PC-3 (cell line): Measurements from ENCODE around the gene RPL39.

Experiments used
- EZH2 ChIP-seq: fragments of 300-600 bp; sonication (generic); IDR thresholded peaks from one replicate; pipeline ENCODE4 v1.6.1; 2017; ENCODE audit warnings: antibody characterized with exemption, mild to moderate bottlenecking, low read length; ENCODE audit not compliant: unreplicated experiment
- TF ChIP-seq, protein P1 (sequence below): fragments of 300-600 bp; sonication (generic); conservative IDR thresholded peaks from 2 replicates; pipeline ENCODE4 v1.5.1; 2017; ENCODE audit warnings: antibody characterized with exemption, low read depth, mild to moderate bottlenecking, low read length

GRCh38 chrX:119745283-119745848, 46.1 kb downstream of the RPL39 start:
- TF ChIP-seq, protein P1, sequence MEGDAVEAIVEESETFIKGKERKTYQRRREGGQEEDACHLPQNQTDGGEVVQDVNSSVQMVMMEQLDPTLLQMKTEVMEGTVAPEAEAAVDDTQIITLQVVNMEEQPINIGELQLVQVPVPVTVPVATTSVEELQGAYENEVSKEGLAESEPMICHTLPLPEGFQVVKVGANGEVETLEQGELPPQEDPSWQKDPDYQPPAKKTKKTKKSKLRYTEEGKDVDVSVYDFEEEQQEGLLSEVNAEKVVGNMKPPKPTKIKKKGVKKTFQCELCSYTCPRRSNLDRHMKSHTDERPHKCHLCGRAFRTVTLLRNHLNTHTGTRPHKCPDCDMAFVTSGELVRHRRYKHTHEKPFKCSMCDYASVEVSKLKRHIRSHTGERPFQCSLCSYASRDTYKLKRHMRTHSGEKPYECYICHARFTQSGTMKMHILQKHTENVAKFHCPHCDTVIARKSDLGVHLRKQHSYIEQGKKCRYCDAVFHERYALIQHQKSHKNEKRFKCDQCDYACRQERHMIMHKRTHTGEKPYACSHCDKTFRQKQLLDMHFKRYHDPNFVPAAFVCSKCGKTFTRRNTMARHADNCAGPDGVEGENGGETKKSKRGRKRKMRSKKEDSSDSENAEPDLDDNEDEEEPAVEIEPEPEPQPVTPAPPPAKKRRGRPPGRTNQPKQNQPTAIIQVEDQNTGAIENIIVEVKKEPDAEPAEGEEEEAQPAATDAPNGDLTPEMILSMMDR: no peak
- TF ChIP-seq EZH2: no peak
